Suprapubic skin (tissue), 4 donors: Measurements from ENCODE around the gene CRACDL. TPM values are rescaled to one million over a fixed set of nuclear protein-coding genes. Genes with fewer than 3 reads are reported as not detected.
A peak's percentile ranks its signal among the peaks of the same experiment; 100 is the strongest.

Experiments used
- DNase-seq, 2 donors: peaks; one replicate each; pipeline ENCODE4 v3.0.0-alpha.2; 2019; ENCODE audit warnings: low spot score in 2 of 2
- H3K27ac ChIP-seq: fragments of 200-600 bp; sonication (generic); one replicate; pipeline ENCODE4 v1.5.1; 2019
- H3K27me3 ChIP-seq: fragments of 200-600 bp; sonication (generic); one replicate; pipeline ENCODE4 v1.5.1; 2019
- H3K36me3 ChIP-seq: fragments of 200-600 bp; sonication (generic); one replicate; pipeline ENCODE4 v1.5.1; 2019
- H3K4me1 ChIP-seq: fragments of 200-600 bp; sonication (generic); one replicate; pipeline ENCODE4 v1.5.1; 2019
- H3K4me3 ChIP-seq: fragments of 200-600 bp; sonication (generic); one replicate; pipeline ENCODE4 v1.5.1; 2019; ENCODE audit warnings: mild to moderate bottlenecking
- H3K9me3 ChIP-seq: fragments of 200-600 bp; sonication (generic); one replicate; pipeline ENCODE4 v1.5.1; 2019
- CTCF ChIP-seq, 2 donors: fragments of 200-600 bp in 1 of 2; fragments of 450-650 bp in 1 of 2; sonication (generic) in 1 of 2; IDR thresholded peaks; one replicate each; pipeline ENCODE4 v1.5.1; 2016 to 2019; ENCODE audit warnings: antibody characterized with exemption in 2 of 2, mild to moderate bottlenecking in 1 of 2, moderate library complexity in 1 of 2
- EP300 ChIP-seq: sonication (generic); formaldehyde crosslinking; IDR thresholded peaks from one replicate; pipeline ENCODE4 v1.6.1; 2017; ENCODE audit warnings: antibody characterized with exemption
- POLR2A ChIP-seq, 2 donors: fragments of 450-650 bp; IDR thresholded peaks; one replicate each; pipeline ENCODE4 v1.6.1; 2017; ENCODE audit warnings: antibody characterized with exemption in 2 of 2, mild to moderate bottlenecking in 2 of 2, moderate library complexity in 2 of 2
- POLR2AphosphoS5 ChIP-seq, 3 donors: sonication (generic); formaldehyde crosslinking; IDR thresholded peaks; one replicate each; pipeline ENCODE4 v1.6.1; 2017; ENCODE audit warnings: antibody characterized with exemption in 3 of 3
- WGBS: methylation state at CpG from one replicate; pipeline ENCODE4 v1.1.5; 2018; 5-methylcytosine and 5-hydroxymethylcytosine counted together
- total RNA-seq, 4 donors: library from RNA; depleted of rRNA; stranded (reverse); fragments of >200 nt; gene quantifications; one replicate each; pipeline ENCODE4 v1.1.0, GENCODE V29; 2016

Gene CRACDL
- total RNA-seq, 4 donors from 2014 or later, result 5.2 to 13.0 (median 11.3) TPM

- H3K36me3 ChIP-seq, result no peaks in the 10 kb centered on the region
- WGBS, result 56% methylated on average over 2 of the region's 2 CpGs
- H3K27me3 ChIP-seq, result peaks cover 19% of the 10 kb centered on the region
- TF ChIP-seq POLR2A (IDR thresholded peaks at IDR 0.05) (no peak), POLR2AphosphoS5 (IDR thresholded peaks at IDR 0.05) (no peak)
- H3K4me3 ChIP-seq, result no peak overlapping the region
- no peak for DNase-seq
- peaks cover 21% of the 10 kb centered on the region for H3K4me1 ChIP-seq
- no peak overlapping the region for H3K27ac ChIP-seq
- no peaks in the 10 kb centered on the region for H3K9me3 ChIP-seq
Measured at GRCh38 chr2:98937906-98938305, 1.9 kb upstream of the CRACDL start.

- Histone ChIP-seq H3K27me3 (peaks cover 19% of the 10 kb centered on the region), H3K4me1 (peaks cover 21% of the 10 kb centered on the region), H3K9me3 (no peaks in the 10 kb centered on the region), H3K36me3 (no peaks in the 10 kb centered on the region), H3K4me3 (peak overlapping the region; percentile 67), H3K27ac (peak overlapping the region; percentile 85)
- TF ChIP-seq POLR2AphosphoS5 (IDR thresholded peaks at IDR 0.05), result no peak
- no peak for TF ChIP-seq POLR2A (IDR thresholded peaks at IDR 0.05)
- TF ChIP-seq EP300, result no peak
- TF ChIP-seq CTCF (IDR thresholded peaks at IDR 0.05), result no peak
- no peak for DNase-seq
- WGBS, result 14% methylated on average over 62 of the region's 100 CpGs
Measured at GRCh38 chr2:98936353-98937351, 627 bp upstream of the CRACDL start.

GRCh38 chr2:98935111-98935770 is 784 bp downstream of the CRACDL start:
- 17% methylated on average over 10 of the region's 19 CpGs for WGBS
- no peaks in the 10 kb centered on the region for H3K36me3 ChIP-seq
- no peaks in the 10 kb centered on the region for H3K9me3 ChIP-seq
- no peak for DNase-seq
- H3K4me1 ChIP-seq, result peaks cover 21% of the 10 kb centered on the region
- peaks cover 19% of the 10 kb centered on the region for H3K27me3 ChIP-seq
- peak overlapping the region; percentile 85 for H3K27ac ChIP-seq
- no peak for TF ChIP-seq POLR2AphosphoS5 (IDR thresholded peaks at IDR 0.05)
- peak overlapping the region; percentile 67 for H3K4me3 ChIP-seq

GRCh38 chr2:98932778-98933343 is 3.2 kb downstream of the CRACDL start:
- Histone ChIP-seq H3K27me3 (peaks cover 19% of the 10 kb centered on the region), H3K36me3 (no peaks in the 10 kb centered on the region), H3K27ac (no peak overlapping the region), H3K9me3 (no peaks in the 10 kb centered on the region), H3K4me1 (peaks cover 21% of the 10 kb centered on the region), H3K4me3 (no peak overlapping the region)
- no peak for DNase-seq
- WGBS, result 100% methylated on average over 3 of the region's 10 CpGs
- TF ChIP-seq POLR2AphosphoS5 (IDR thresholded peaks at IDR 0.05) (no peak), CTCF (IDR thresholded peaks at IDR 0.05) (no peak), POLR2A (IDR thresholded peaks at IDR 0.05) (no peak), EP300 (no peak)

- no peaks in the 10 kb centered on the region for H3K9me3 ChIP-seq
Measured at GRCh38 chr2:98932164-98932563, 3.9 kb downstream of the CRACDL start.

More at GRCh38 chr2:98932164-98932563, 3.9 kb downstream of the CRACDL start:
- no peak for TF ChIP-seq CTCF (IDR thresholded peaks at IDR 0.05)
- no peak for TF ChIP-seq POLR2A (IDR thresholded peaks at IDR 0.05)
- no peak for TF ChIP-seq POLR2AphosphoS5 (IDR thresholded peaks at IDR 0.05)
- no peak for TF ChIP-seq EP300
- no peak overlapping the region for H3K4me3 ChIP-seq
- no peak for DNase-seq
- peaks cover 19% of the 10 kb centered on the region for H3K27me3 ChIP-seq
- WGBS, result 78% methylated on average over 8 of the region's 8 CpGs
- peaks cover 20% of the 10 kb centered on the region for H3K4me1 ChIP-seq
- no peak overlapping the region for H3K27ac ChIP-seq
- H3K36me3 ChIP-seq, result no peaks in the 10 kb centered on the region
